SIG-M5 (cell line): ENCODE measurements around the gene PKD1L1.

Source experiments
- DNase-seq: peaks from one replicate; lab custom pipeline; 2025; lab: John Stamatoyannopoulos, UW

PKD1L1 gene

GRCh38 chr7:47905076-47905920 lies 43.0 kb downstream of the PKD1L1 start:
- no peak for DNase-seq

GRCh38 chr7:47902013-47902412 lies 46.3 kb downstream of the PKD1L1 start:
- DNase-seq, result no peak

- DNase-seq, result no peak
These were observed 46.7 kb downstream of the PKD1L1 start for GRCh38 chr7:47901542-47901941.

GRCh38 chr7:47897831-47898230 lies 50.4 kb downstream of the PKD1L1 start:
- DNase-seq, result no peak

GRCh38 chr7:47896809-47897423 lies 51.4 kb downstream of the PKD1L1 start:
- DNase-seq, result no peak

- no peak for DNase-seq
These were observed 53.2 kb downstream of the PKD1L1 start for GRCh38 chr7:47895026-47895425.

- no peak for DNase-seq
These were observed 54.4 kb downstream of the PKD1L1 start for GRCh38 chr7:47893721-47894365.

GRCh38 chr7:47893238-47893637 lies 55.0 kb downstream of the PKD1L1 start:
- no peak for DNase-seq

- no peak for DNase-seq
These were observed 57.7 kb downstream of the PKD1L1 start for GRCh38 chr7:47890606-47891005.

- no peak for DNase-seq
These were observed 58.1 kb downstream of the PKD1L1 start for GRCh38 chr7:47890125-47890524.

GRCh38 chr7:47889723-47890122 lies 58.5 kb downstream of the PKD1L1 start:
- no peak for DNase-seq

GRCh38 chr7:47888371-47889265 lies 59.6 kb downstream of the PKD1L1 start:
- DNase-seq, result no peak

GRCh38 chr7:47887016-47887640 lies 61.1 kb downstream of the PKD1L1 start:
- DNase-seq, result no peak

GRCh38 chr7:47885987-47886811 lies 62.1 kb downstream of the PKD1L1 start:
- DNase-seq, result no peak

GRCh38 chr7:47885309-47885986 lies 62.8 kb downstream of the PKD1L1 start:
- no peak for DNase-seq

GRCh38 chr7:47884675-47885074 lies 63.6 kb downstream of the PKD1L1 start:
- no peak for DNase-seq

GRCh38 chr7:47882635-47883034 lies 65.6 kb downstream of the PKD1L1 start:
- DNase-seq, result no peak

GRCh38 chr7:47881256-47881655 lies 67.0 kb downstream of the PKD1L1 start:
- no peak for DNase-seq

- DNase-seq, result no peak
These were observed 69.6 kb downstream of the PKD1L1 start for GRCh38 chr7:47878662-47879061.

- DNase-seq, result no peak
These were observed 70.9 kb downstream of the PKD1L1 start for GRCh38 chr7:47877336-47877735.
